A549 (cell line): ENCODE results near the gene RASA2. TPM values are rescaled to one million over a fixed set of nuclear protein-coding genes. Genes with fewer than 3 reads are reported as not detected.

ENCODE experiments used
- ATAC-seq, 2 experiments: fragments of 200-7000 bp in 1 of 2; fragments of >200 bp in 1 of 2; cut with Nextera tagmentation in 1 of 2; cut with Tn5 transposase in 1 of 2; 3 replicates each; pipeline versions ENCODE4 v1.8.0 to v1.9.1; 2018 to 2020; ENCODE audit warnings: mild to moderate bottlenecking in 1 of 2, moderate library complexity in 1 of 2
- CTCF ChIA-PET: fragments of 300-600 bp; sonication (Branson Sonifier 250); formaldehyde crosslinking; extraction: SDS; loops from one replicate; lab custom pipeline; 2021; ENCODE audit warnings: antibody characterized with exemption, inconsistent platforms; lab: Yijun Ruan, JAX
- POLR2A ChIA-PET: fragments of 350-600 bp; formaldehyde crosslinking; extraction: SDS; loops from one replicate; lab custom pipeline; 2021; ENCODE audit warnings: antibody characterized with exemption, inconsistent platforms; lab: Yijun Ruan, JAX
- DNase-seq, 2 experiments: peaks; one replicate each; pipeline versions ENCODE4 v3.0.0 to v3.0.0-alpha.2; 2011 to 2016; ENCODE audit warnings: low read depth in 1 of 2, low spot score in 1 of 2
- FAIRE-seq: peaks from 2 replicates; lab custom pipeline; 2011; peaks lifted over from hg19 to GRCh38; lab: Jason Lieb, UNC
- H3K27ac ChIP-seq, 2 experiments: fragments of >200 bp; sonication (Bioruptor Twin); formaldehyde crosslinking; 3 replicates each; pipeline ENCODE4 v1.5.1; 2016 to 2017
- H3K4me1 ChIP-seq: fragments of >200 bp; sonication (Bioruptor Twin); formaldehyde crosslinking; 3 replicates; pipeline ENCODE4 v1.6.1; 2016
- H3K4me2 ChIP-seq: fragments of >200 bp; sonication (Bioruptor Twin); formaldehyde crosslinking; 3 replicates; pipeline ENCODE4 v1.6.1; 2016
- H3K4me3 ChIP-seq: fragments of >200 bp; sonication (Bioruptor Twin); formaldehyde crosslinking; 3 replicates; pipeline ENCODE4 v1.5.1; 2016
- H3K9me3 ChIP-seq: fragments of >200 bp; sonication (Bioruptor Twin); formaldehyde crosslinking; 3 replicates; pipeline ENCODE4 v1.6.1; 2016
- BHLHE40 ChIP-seq: IDR thresholded peaks from 2 replicates; pipeline ENCODE4 v1.6.1; 2012; ENCODE audit warnings: low read depth, low read length, inconsistent platforms
- CBX8 ChIP-seq: fragments of 200-600 bp; sonication (generic); IDR thresholded peaks from 2 replicates; pipeline ENCODE4 v1.6.1; 2016
- CEBPB ChIP-seq, 2 experiments: fragments of >200 bp in 1 of 2; sonication (Bioruptor Twin) in 1 of 2; formaldehyde crosslinking in 1 of 2; IDR thresholded peaks; 2 replicates each; pipeline ENCODE4 v1.6.1; 2012 to 2016
- EHF ChIP-seq: fragments of 250-450 bp; sonication (Bioruptor Pico); IDR thresholded peaks from 2 replicates; pipeline ENCODE4 v1.5.0; 2020; ENCODE audit warnings: mild to moderate bottlenecking
- EHMT2 ChIP-seq: fragments of 200-600 bp; sonication (generic); IDR thresholded peaks from 2 replicates; pipeline ENCODE4 v1.6.1; 2016; ENCODE audit warnings: antibody characterized with exemption, low read depth, mild to moderate bottlenecking, moderate library complexity
- EP300 ChIP-seq, 2 experiments: fragments of >200 bp; sonication (Bioruptor Twin); formaldehyde crosslinking; IDR thresholded peaks; 2 replicates in 1 of 2; 3 replicates in 1 of 2; pipeline ENCODE4 v1.6.1; 2016 to 2017
- ESRRA ChIP-seq: fragments of 150-350 bp; IDR thresholded peaks from 2 replicates; pipeline ENCODE4 v1.6.1; 2014; ENCODE audit warnings: mild to moderate bottlenecking, low read length, borderline replicate concordance
- FOSL2 ChIP-seq, 2 experiments: fragments of 450-650 bp in 1 of 2; fragments of >200 bp in 1 of 2; sonication (Bioruptor Twin) in 1 of 2; formaldehyde crosslinking; IDR thresholded peaks; 2 replicates each; pipeline versions ENCODE4 v1.5.0 to v1.6.1; 2016 to 2020; ENCODE audit warnings: mild to moderate bottlenecking in 1 of 2, moderate library complexity in 1 of 2
- GATA3 ChIP-seq: IDR thresholded peaks from 2 replicates; pipeline ENCODE4 v1.6.1; 2012; ENCODE audit warnings: borderline replicate concordance
- HOXB13 ChIP-seq: fragments of 250-450 bp; sonication (Bioruptor Pico); IDR thresholded peaks from 2 replicates; pipeline ENCODE4 v1.5.0; 2020; ENCODE audit warnings: low read depth, mild to moderate bottlenecking, moderate library complexity
- HOXB5 ChIP-seq: fragments of 250-450 bp; sonication (Bioruptor Pico); IDR thresholded peaks from 2 replicates; pipeline ENCODE4 v1.5.0; 2020; ENCODE audit warnings: mild to moderate bottlenecking, moderate library complexity
- JUN ChIP-seq, 2 experiments: fragments of >200 bp; sonication (Bioruptor Twin); formaldehyde crosslinking; IDR thresholded peaks; 2 replicates in 1 of 2; 3 replicates in 1 of 2; pipeline ENCODE4 v1.6.1; 2016 to 2017
- KDM1A ChIP-seq: fragments of 200-600 bp; sonication (generic); IDR thresholded peaks from 2 replicates; pipeline ENCODE4 v1.6.1; 2016; ENCODE audit warnings: low read depth, mild to moderate bottlenecking
- MAFK ChIP-seq: fragments of 450-650 bp; IDR thresholded peaks from 2 replicates; pipeline ENCODE4 v1.6.1; 2014; ENCODE audit not compliant: partially characterized antibody
- MYC ChIP-seq: IDR thresholded peaks from 2 replicates; pipeline ENCODE4 v1.6.1; 2012; ENCODE audit warnings: mild to moderate bottlenecking, inconsistent platforms, low read length, improper control_type of control experiment, borderline replicate concordance
- NR3C1 ChIP-seq: fragments of >200 bp; sonication (Bioruptor Twin); formaldehyde crosslinking; IDR thresholded peaks from 3 replicates; pipeline ENCODE4 v1.6.1; 2017
- PHF8 ChIP-seq: fragments of 200-600 bp; sonication (generic); IDR thresholded peaks from 2 replicates; pipeline ENCODE4 v1.6.1; 2016; ENCODE audit warnings: low read depth, mild to moderate bottlenecking, antibody characterized with exemption, moderate library complexity, borderline replicate concordance
- POLR2A ChIP-seq: IDR thresholded peaks from 2 replicates; pipeline ENCODE4 v1.6.1; 2012; ENCODE audit warnings: mild to moderate bottlenecking, low read length
- RAD21 ChIP-seq, 2 experiments: fragments of >200 bp in 1 of 2; sonication (Bioruptor Twin) in 1 of 2; formaldehyde crosslinking in 1 of 2; IDR thresholded peaks in 1 of 2; conservative IDR thresholded peaks in 1 of 2; 2 replicates in 1 of 2; 3 replicates in 1 of 2; pipeline ENCODE4 v1.6.1; 2012 to 2018; ENCODE audit warnings: inconsistent platforms in 1 of 2
- RCOR1 ChIP-seq: fragments of 150-350 bp; IDR thresholded peaks from 2 replicates; pipeline ENCODE4 v1.6.1; 2014; ENCODE audit warnings: antibody characterized with exemption, low read length, low read depth
- TP53 ChIP-seq: fragments of 250-450 bp; sonication (Bioruptor Pico); IDR thresholded peaks from 2 replicates; pipeline ENCODE4 v1.5.0; 2021; ENCODE audit warnings: mild to moderate bottlenecking, moderate library complexity
- USF2 ChIP-seq: fragments of 450-650 bp; IDR thresholded peaks from 2 replicates; pipeline ENCODE4 v1.6.1; 2014; ENCODE audit warnings: antibody characterized with exemption
- ZC3H11A ChIP-seq: fragments of 450-650 bp; IDR thresholded peaks from 2 replicates; pipeline ENCODE4 v1.6.1; 2014; ENCODE audit warnings: antibody characterized with exemption, mild to moderate bottlenecking
- ZFP36 ChIP-seq: fragments of 450-650 bp; IDR thresholded peaks from 2 replicates; pipeline ENCODE4 v1.6.1; 2014; ENCODE audit warnings: borderline replicate concordance; ENCODE audit not compliant: partially characterized antibody
- ZNF302 ChIP-seq: fragments of 250-450 bp; sonication (Bioruptor Pico); IDR thresholded peaks from 2 replicates; pipeline ENCODE4 v1.9.0; 2021; ENCODE audit warnings: inconsistent platforms, mild to moderate bottlenecking, moderate library complexity
- WGBS: methylation state at CpG from one replicate; pipeline ENCODE4 v1.1.6; 2017; ENCODE audit errors: missing lambda C conversion rate; 5-methylcytosine and 5-hydroxymethylcytosine counted together
- polyA plus RNA-seq, 4 experiments: library from polyadenylated mRNA; depleted of rRNA in 3 of 4; stranded (reverse); fragments of >200 nt; fragmentation: RNase III in 1 of 4; extraction: RNeasy Plus Mini Kit Qiagen cat#74134 plus additional on column Dnase treatment in 1 of 4; gene quantifications; 2 replicates in 3 of 4; 3 replicates in 1 of 4; pipeline ENCODE4 v1.2.3, GENCODE V29; 2011 to 2017
- TF ChIP-seq, protein P1 (sequence below): IDR thresholded peaks from 2 replicates; pipeline ENCODE4 v1.6.1; 2012
- TF ChIP-seq, protein P2 (sequence below): fragments of 250-450 bp; sonication (Bioruptor Pico); IDR thresholded peaks from 2 replicates; pipeline ENCODE4 v1.5.0; 2021; ENCODE audit warnings: mild to moderate bottlenecking, moderate library complexity, borderline replicate concordance
- TF ChIP-seq, protein P3 (sequence below): fragments of >200 bp; sonication (Bioruptor Twin); formaldehyde crosslinking; IDR thresholded peaks from 2 replicates; pipeline ENCODE4 v1.6.1; 2016

RASA2 gene
- polyA plus RNA-seq, 2 of the 4 experiments (the other 2 are of a cell fraction) = 6.7 to 12.0 TPM

- ChIA-PET CTCF (interaction anchor here (1.4 to 6.0 kb wide), 5 partner anchors 8 to 135 kb away, joined by 6 to 38 read pairs (median 9); no protein-coding TSS in a partner anchor), POLR2A (no interaction called here)
- no peak for ATAC-seq
- Histone ChIP-seq H3K9me3 (no peaks in the 10 kb centered on the region), H3K4me1 (peaks cover 28% of the 10 kb centered on the region), H3K4me3 (no peak overlapping the region), H3K4me2 (no peak overlapping the region), H3K27ac (peak overlapping the region in 1 of 2 experiments; percentile 51; a peak in 3 of 6 replicates)
- FAIRE-seq = no peak
- TF ChIP-seq POLR2A (no peak), TP53 (CRISPR knock-in tag) (no peak), MAFK (no peak), HOXB13 (CRISPR knock-in tag) (no peak), FOSL2 (IDR thresholded peaks at IDR 0.05) (no peak), FOSL2 (CRISPR knock-in tag; IDR thresholded peaks at IDR 0.05) (no peak)
- DNase-seq = no peak
Measured at GRCh38 chr3:141446737-141447136, 40.1 kb upstream of the RASA2 start.

DNA sequence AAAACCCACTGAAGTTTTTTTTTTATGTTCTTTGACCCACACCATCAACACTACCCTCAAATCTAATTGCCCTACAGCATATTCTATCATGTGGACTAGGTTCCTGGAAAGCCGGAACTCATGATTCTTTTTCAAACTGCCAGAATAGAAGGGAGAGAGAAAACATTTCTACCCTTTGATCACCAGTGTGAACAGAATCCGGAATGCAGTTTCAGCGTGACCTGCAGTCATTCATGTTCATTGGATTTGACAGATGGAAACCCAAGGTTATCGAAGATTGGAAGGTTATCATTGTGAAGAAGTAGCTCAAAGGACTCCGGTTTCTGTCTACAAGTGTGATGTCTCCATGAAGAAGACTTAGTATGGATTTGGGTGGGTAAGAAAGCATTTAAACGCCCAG, 39.4 kb upstream of the RASA2 start:
- ChIA-PET POLR2A (no interaction called here), CTCF (interaction anchor here (1.4 to 2.6 kb wide), 3 partner anchors 13 to 136 kb away, joined by 6 to 9 read pairs (median 6); no protein-coding TSS in a partner anchor)
- FAIRE-seq (no peak), ATAC-seq (no peak), DNase-seq (no peak)
- no peak for TF ChIP-seq RCOR1
- no peak for TF ChIP-seq PHF8
- TF ChIP-seq GATA3 = no peak
- TF ChIP-seq MYC = no peak
- TF ChIP-seq, protein P1, sequence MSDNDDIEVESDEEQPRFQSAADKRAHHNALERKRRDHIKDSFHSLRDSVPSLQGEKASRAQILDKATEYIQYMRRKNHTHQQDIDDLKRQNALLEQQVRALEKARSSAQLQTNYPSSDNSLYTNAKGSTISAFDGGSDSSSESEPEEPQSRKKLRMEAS = no peak
- no peak for TF ChIP-seq ESRRA
- no peak for TF ChIP-seq ZFP36
- TF ChIP-seq CBX8 = no peak
- no peak for TF ChIP-seq ZNF302 (CRISPR knock-in tag)
- no peak for TF ChIP-seq RAD21 (conservative IDR thresholded peaks at IDR 0.05 in 1 of 2, IDR thresholded peaks at IDR 0.05 in 1 of 2)
- Histone ChIP-seq H3K4me2 (no peak overlapping the region), H3K4me1 (peaks cover 35% of the 10 kb centered on the region), H3K9me3 (no peaks in the 10 kb centered on the region), H3K4me3 (no peak overlapping the region), H3K27ac (peak overlapping the region in 1 of 2 experiments; percentile 51; a peak in 3 of 6 replicates)
- 91% methylated on average over 6 of the region's 6 CpGs for WGBS

DNA sequence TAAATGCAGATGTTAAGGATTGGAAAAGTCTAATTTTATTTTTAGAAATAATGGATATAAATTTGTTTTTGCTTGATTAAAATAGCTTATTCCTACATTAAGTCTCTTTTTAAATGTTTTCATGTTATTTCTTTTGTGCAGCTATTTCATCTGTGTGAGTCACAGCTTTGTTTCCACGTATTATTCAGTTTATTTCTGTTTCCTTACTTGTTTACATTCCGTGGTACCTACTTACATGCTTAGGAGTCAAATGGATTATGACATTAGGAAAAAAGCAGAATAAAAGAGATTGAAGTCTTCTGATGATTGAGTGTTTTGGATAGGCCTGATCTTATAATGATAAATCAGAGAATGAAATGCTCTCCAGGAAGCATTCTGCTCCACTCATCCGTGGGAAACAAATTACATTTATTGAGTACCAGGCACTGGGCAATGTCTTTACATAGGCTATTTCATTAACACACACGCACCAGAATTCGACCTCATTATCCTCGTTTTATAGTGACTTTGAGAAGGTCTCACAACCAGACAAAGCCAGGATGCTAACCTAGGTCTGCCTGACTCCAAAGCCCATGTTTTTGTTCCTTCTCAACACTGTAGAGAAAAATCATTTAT, 38.1 kb upstream of the RASA2 start:
- H3K4me3 ChIP-seq = no peak overlapping the region
- no peak for ATAC-seq
- H3K4me1 ChIP-seq = peaks cover 36% of the 10 kb centered on the region
- peak; percentile 23 for FAIRE-seq
- 0 out of 3 replicates have a peak overlapping the region, but pooled peaks have one; percentile 3 for H3K4me2 ChIP-seq
- peak overlapping the region; percentile 38 to 72; a peak in 5 of 6 replicates for H3K27ac ChIP-seq
- ChIA-PET CTCF (interaction anchor here (0.7 to 2.6 kb wide), 10 partner anchors 11 to 146 kb away, joined by 3 to 16 read pairs (median 4); no protein-coding TSS in a partner anchor), POLR2A (interaction anchor here (1.7 kb wide), 1 partner anchor 137 kb away, joined by 5 read pairs; no protein-coding TSS in a partner anchor)
- no peaks in the 10 kb centered on the region for H3K9me3 ChIP-seq
- no peak for DNase-seq
- 62% methylated on average over 6 of the region's 6 CpGs for WGBS
- TF ChIP-seq, protein P2, sequence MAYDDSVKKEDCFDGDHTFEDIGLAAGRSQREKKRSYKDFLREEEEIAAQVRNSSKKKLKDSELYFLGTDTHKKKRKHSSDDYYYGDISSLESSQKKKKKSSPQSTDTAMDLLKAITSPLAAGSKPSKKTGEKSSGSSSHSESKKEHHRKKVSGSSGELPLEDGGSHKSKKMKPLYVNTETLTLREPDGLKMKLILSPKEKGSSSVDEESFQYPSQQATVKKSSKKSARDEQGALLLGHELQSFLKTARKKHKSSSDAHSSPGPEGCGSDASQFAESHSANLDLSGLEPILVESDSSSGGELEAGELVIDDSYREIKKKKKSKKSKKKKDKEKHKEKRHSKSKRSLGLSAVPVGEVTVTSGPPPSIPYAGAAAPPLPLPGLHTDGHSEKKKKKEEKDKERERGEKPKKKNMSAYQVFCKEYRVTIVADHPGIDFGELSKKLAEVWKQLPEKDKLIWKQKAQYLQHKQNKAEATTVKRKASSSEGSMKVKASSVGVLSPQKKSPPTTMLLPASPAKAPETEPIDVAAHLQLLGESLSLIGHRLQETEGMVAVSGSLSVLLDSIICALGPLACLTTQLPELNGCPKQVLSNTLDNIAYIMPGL (CRISPR knock-in tag) = no peak
- TF ChIP-seq JUN (IDR thresholded peaks at IDR 0.05) (no peak), NR3C1 (no peak), EHF (no peak), PHF8 (no peak), EHMT2 (no peak), HOXB5 (CRISPR knock-in tag) (no peak), USF2 (no peak), CEBPB (IDR thresholded peaks at IDR 0.05) (no peak), POLR2A (no peak), TP53 (CRISPR knock-in tag) (no peak), MYC (no peak), BHLHE40 (no peak), KDM1A (no peak), GATA3 (no peak), EP300 (IDR thresholded peaks at IDR 0.05) (no peak), ZC3H11A (no peak)
- TF ChIP-seq, protein P1 = no peak
- TF ChIP-seq, protein P3, sequence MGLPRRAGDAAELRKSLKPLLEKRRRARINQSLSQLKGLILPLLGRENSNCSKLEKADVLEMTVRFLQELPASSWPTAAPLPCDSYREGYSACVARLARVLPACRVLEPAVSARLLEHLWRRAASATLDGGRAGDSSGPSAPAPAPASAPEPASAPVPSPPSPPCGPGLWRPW = no peak
